Measurements from ENCODE around the gene SFTA2.
"Not testable (repeated sequence)": the region's sequence is repeated elsewhere in the genome, so short reads cannot be mapped to it uniquely, and the experiment has no call there.

The SFTA2 gene

GRCh38 chr6:30931272-30931671 lies 698 bp downstream of the SFTA2 start:
- TF ChIP-seq, protein P1, sequence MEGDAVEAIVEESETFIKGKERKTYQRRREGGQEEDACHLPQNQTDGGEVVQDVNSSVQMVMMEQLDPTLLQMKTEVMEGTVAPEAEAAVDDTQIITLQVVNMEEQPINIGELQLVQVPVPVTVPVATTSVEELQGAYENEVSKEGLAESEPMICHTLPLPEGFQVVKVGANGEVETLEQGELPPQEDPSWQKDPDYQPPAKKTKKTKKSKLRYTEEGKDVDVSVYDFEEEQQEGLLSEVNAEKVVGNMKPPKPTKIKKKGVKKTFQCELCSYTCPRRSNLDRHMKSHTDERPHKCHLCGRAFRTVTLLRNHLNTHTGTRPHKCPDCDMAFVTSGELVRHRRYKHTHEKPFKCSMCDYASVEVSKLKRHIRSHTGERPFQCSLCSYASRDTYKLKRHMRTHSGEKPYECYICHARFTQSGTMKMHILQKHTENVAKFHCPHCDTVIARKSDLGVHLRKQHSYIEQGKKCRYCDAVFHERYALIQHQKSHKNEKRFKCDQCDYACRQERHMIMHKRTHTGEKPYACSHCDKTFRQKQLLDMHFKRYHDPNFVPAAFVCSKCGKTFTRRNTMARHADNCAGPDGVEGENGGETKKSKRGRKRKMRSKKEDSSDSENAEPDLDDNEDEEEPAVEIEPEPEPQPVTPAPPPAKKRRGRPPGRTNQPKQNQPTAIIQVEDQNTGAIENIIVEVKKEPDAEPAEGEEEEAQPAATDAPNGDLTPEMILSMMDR (IDR thresholded peaks at IDR 0.05; ENCODE audit: low read depth, low read length): no peak
- no peak overlapping the region for H3K4me3 ChIP-seq (ENCODE audit: low read depth, low read length)

DNA sequence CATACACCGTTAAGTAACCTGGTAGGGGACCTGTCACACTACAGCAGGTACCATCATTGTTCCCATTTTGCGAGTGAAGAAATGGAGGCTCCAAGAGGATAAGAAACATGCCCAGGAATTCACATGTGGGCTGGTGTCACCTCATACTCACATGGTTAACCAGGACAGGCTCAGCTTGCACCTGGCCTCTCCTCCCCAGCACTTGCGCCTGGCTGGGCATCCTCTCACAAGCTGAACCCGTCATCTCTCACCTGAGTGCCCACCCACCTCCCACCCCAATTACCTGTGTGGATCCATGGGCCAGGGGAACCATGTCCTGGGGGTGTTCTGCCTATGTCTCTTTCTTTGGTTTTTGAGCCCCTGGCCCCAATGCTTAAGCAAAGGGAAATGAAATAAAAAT lies 1.5 kb downstream of the SFTA2 start:
- H3K4me3 ChIP-seq (ENCODE audit: low read depth, low read length): no peak overlapping the region
- TF ChIP-seq, protein P1 (IDR thresholded peaks at IDR 0.05; ENCODE audit: low read depth, low read length): no peak

DNA sequence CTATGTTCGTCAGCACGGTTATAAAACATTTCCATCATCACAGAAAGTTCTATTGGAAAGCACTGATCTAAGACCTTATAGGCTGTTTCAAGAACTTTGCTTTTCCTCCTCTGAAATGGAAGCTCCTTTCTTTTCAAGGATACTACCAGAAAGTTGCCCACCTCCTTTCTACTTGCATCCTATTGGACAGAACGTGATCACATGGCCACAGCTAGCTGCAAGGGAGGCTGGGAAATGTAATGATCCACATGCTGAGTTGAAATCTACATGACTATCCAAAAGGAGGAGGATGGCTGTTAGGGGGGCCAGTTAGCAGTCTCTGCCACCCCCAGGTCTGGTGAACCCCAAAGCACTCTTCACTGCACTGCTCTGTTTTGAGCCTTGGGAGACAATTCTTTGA lies 3.3 kb downstream of the SFTA2 start:
- TF ChIP-seq, protein P1 (IDR thresholded peaks at IDR 0.05; ENCODE audit: low read depth, low read length): no peak
- no peak overlapping the region for H3K4me3 ChIP-seq (ENCODE audit: low read depth, low read length)

DNA sequence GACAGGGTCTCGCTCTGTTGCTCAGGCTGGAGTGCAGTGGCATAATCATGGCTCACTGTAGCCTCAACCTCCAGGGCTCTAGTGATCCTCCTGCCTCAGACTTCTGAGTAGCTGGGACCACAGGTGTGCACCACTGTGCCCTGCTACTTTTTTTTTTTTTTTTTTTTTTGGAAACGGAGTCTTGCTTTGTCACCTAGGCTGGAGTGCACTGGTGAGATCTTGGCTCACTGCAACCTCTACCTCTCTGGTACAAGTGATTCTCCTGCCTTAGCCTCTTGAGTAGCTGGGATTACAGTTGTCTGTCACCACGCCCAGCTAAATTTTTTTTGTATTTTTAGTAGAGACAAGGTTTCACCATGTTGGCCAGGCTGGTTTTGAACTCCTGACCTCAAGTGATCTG lies 4.9 kb downstream of the SFTA2 start:
- not testable (repeated sequence) for H3K4me3 ChIP-seq (ENCODE audit: low read depth, low read length)

- TF ChIP-seq, protein P1 (IDR thresholded peaks at IDR 0.05; ENCODE audit: low read depth, low read length): no peak
- H3K4me3 ChIP-seq (ENCODE audit: low read depth, low read length): no peak overlapping the region
Measured at GRCh38 chr6:30926644-30927043, 5.3 kb downstream of the SFTA2 start.

DNA sequence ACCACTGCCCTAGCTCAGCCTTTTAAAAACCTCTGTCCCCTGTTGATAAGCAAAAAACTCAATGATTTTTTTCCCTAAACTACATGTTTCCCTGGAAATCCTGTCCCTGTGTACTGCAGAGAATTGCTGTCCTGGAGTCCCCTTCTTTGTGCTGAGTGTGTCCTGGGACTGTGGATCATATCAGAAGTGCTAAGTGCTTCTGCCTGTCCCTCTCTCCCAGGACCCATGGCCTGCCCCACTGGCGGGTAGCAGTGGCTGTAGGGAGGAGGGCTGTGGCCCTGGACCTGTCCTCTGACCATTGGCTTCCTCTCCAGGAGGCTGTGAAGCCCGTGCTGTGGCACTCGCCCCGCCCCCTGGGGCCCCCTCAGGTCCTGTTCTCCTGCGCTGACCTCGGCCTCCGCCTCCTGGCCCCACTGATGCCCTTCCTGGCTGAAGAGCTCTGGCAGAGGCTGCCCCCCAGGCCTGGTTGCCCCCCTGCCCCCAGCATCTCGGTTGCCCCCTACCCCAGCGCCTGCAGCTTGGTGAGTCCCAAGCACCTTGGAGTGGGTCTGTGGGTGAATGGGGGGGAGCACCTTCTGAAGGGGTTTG lies 7.8 kb downstream of the SFTA2 start:
- H3K4me3 ChIP-seq (ENCODE audit: low read depth, low read length): not testable (repeated sequence)

GRCh38 chr6:30922447-30922852 lies 9.5 kb downstream of the SFTA2 start:
- H3K4me3 ChIP-seq (ENCODE audit: low read depth, low read length): no peak overlapping the region

DNA sequence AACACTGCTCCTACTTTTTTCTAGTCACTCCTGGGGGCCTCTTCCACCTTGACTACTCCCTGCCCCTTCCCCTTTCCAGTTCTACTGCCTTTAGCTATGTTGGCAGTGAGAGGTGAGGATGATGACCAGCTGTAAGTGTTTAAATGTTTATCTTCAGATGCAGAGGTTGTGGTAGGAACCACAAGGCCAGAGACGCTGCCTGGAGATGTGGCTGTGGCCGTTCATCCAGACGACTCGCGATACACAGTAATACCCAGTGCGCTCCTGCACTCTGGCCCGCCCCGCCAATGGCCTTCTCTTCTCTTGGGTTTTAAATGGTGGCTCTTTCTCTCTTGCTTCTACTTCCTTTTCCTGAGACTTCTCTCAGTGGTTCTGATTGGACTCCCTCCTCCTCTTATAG lies 13.3 kb downstream of the SFTA2 start:
- TF ChIP-seq, protein P1 (IDR thresholded peaks at IDR 0.05; ENCODE audit: low read depth, low read length): no peak
- H3K4me3 ChIP-seq (ENCODE audit: low read depth, low read length): no peak overlapping the region

More at GRCh38 chr6:30922447-30922852, 9.5 kb downstream of the SFTA2 start:
- TF ChIP-seq, protein P1 (IDR thresholded peaks at IDR 0.05; ENCODE audit: low read depth, low read length): no peak
